NCI-H510A treated with DMSO at 0.1 percent for 48 hours (cell line): ENCODE measurements around the gene MTMR2.

Experiments used
- DNase-seq: peaks from one replicate; lab custom pipeline; 2025; lab: John Stamatoyannopoulos, UW

The MTMR2 gene

GRCh38 chr11:95923728-95924413 is at the start of gene MTMR2:
Gene MTMR2, minus strand, starts transcription at chr11:95924107. Its CDS starts 153 bp downstream, at chr11:95923954.
- peak; percentile 49 for DNase-seq

DNA sequence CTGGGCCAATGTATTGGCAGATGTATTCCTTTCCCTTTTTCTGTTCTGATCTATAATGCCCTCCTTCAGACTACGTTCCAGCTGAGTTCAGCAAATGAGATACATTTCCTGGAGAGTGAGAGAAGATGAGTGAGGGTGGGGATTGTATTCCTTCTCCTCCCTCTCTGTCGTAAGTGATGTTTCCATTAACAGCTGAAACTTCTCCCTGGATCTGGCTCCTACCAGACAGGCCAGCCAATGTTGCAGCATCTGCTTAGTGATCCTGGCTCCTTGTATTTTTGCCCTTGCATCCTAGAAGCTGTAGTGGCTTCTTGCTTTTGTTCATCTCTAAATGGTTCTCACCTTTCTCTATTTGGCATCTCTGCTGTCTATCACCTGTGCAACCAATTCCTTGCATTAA is 48.2 kb upstream of the MTMR2 start:
- no peak for DNase-seq

- DNase-seq = no peak
These were observed 44.7 kb upstream of the MTMR2 start for GRCh38 chr11:95968585-95968984.

DNA sequence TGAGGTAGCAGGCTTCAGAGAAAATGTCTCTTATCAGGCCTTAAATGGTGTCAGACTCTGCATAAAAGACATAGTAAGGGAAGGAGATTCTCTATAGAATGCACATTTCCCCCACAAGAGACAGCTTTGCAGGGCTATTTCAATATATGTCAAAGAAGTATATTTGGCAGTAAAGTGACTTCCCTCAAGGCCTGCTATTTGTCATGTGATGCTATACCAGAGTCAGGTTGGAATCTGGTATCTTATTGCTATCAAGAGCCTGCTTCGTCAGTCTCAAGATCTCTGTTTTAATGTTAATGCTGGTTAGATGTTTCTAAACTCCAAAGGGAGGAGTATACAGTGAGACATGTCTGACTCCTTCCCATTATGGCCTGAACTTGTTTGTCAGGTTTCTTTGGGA is 40.4 kb upstream of the MTMR2 start:
- DNase-seq = no peak

- no peak for DNase-seq
These were observed 37.9 kb upstream of the MTMR2 start for GRCh38 chr11:95961758-95962157.

DNA sequence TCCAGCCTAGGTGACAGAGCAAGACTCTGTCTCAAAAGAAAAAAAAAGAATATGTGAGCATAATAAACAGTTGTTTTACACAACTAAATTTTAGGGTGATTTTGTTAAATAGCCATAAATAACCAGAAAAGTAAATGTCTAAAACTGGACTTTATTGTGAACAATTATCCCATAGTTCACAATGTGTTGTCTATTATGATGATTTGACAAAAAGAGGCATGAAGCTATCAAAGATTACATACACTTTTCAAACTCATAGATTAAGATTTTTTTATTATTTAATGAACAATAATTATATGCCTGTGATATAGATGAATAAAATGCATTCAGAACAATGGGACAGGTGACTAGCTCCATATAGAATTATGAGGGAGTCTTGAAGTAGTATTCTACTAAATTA is 27.0 kb upstream of the MTMR2 start:
- DNase-seq = no peak

DNA sequence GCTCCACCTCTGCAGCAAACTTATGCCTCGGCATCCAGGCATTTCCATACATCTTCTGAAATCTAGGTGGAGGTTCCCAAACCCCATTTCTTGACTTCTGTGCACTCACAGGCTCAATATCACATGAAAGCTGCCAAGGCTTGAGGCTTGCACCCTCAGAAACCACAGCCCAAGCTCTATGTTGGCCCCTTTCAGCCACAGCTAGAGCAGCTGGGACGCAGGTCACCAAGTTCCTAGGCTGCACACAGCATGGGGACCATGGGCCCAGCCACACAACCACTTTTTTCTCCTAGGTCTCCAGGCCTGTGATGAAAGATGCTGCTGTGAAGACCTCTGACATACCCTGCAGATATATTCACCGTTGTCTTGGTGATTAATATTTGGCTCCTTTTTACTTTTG is 24.7 kb upstream of the MTMR2 start:
- no peak for DNase-seq

DNA sequence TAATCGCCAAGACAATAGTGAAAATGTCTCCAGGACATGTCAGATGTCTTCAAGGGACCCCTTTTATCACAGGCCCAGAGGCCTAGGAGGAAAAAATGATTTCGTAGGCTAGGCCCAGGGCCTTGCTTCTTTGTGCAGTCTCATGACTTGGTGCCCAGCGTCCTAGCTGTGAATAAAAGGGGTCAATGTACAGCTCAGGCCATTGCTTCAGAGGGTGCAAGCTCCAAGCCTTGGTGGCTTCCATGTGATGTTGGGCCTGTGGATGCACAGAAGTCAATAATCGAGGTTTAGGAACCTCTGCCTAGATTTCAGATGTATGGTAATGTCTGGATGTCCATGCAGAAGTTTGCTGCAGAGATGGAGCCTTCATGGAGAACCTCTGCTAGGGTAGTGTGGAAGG is 20.7 kb upstream of the MTMR2 start:
- no peak for DNase-seq

GRCh38 chr11:95943546-95943945 is 19.6 kb upstream of the MTMR2 start:
- DNase-seq = no peak

DNA sequence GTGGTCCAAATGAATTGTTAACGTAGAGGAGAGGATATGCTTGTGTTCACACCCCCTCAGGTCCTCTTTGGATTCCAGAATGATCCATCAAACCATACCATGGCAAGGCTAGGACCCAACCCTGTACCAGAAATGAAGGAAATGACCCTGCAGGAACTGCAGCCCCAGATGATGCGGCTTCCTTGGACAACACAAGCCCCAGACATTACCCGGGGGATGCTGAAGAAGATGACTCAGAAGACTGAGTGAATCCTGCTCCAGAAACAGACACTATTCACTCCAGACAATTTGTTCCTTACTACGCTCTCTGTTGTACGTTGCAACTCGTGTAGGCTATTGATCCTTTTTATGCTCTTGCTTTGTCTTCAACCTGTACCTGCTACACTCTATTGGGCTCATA is 15.2 kb upstream of the MTMR2 start:
- DNase-seq = no peak

GRCh38 chr11:95937358-95937757 is 13.5 kb upstream of the MTMR2 start:
- no peak for DNase-seq

- DNase-seq = no peak
These were observed 9.7 kb upstream of the MTMR2 start for GRCh38 chr11:95933594-95933993.

- no peak for DNase-seq
These were observed 8.0 kb upstream of the MTMR2 start for GRCh38 chr11:95931916-95932315.

- DNase-seq = no peak
These were observed 7.0 kb upstream of the MTMR2 start for GRCh38 chr11:95930948-95931347.

- DNase-seq = no peak
These were observed 2.8 kb upstream of the MTMR2 start for GRCh38 chr11:95926726-95927125.

DNA sequence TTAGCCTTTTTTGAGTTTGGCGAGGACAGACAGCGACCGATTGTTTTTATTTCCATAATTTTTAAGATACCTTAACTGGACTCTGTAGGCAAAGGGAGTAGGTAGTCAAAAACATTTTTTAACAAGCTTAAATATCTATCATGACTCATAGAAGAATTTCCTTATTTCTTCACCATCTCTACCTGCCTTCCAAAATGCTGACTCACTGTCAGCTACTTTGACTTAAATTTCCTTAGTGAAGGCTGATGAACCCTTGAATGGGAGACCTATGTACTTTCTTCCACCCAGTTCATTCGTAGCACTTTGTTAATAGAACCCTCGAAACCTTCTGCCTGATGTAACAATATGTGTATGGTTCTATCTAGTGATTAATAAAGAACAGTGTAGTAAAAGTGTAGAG is 1.1 kb upstream of the MTMR2 start:
- DNase-seq = no peak

GRCh38 chr11:95924414-95924760 is 480 bp upstream of the MTMR2 start:
- DNase-seq = peak; percentile 43

DNA sequence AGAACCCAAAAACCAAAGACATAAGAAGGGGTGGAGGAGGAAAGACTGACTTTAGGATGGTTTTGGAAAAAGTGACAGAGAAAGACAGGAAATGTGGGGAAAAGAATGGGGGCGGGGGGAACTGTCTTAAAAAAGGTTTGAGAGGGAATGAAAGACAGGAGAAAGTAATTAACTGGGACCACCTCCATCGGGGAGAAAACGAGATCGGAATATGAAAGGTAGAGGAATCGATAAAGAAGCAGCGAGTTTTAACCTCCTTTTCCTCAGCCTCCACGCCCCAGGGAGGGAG is 524 bp downstream of the MTMR2 start:
- peak; percentile 31 for DNase-seq

DNA sequence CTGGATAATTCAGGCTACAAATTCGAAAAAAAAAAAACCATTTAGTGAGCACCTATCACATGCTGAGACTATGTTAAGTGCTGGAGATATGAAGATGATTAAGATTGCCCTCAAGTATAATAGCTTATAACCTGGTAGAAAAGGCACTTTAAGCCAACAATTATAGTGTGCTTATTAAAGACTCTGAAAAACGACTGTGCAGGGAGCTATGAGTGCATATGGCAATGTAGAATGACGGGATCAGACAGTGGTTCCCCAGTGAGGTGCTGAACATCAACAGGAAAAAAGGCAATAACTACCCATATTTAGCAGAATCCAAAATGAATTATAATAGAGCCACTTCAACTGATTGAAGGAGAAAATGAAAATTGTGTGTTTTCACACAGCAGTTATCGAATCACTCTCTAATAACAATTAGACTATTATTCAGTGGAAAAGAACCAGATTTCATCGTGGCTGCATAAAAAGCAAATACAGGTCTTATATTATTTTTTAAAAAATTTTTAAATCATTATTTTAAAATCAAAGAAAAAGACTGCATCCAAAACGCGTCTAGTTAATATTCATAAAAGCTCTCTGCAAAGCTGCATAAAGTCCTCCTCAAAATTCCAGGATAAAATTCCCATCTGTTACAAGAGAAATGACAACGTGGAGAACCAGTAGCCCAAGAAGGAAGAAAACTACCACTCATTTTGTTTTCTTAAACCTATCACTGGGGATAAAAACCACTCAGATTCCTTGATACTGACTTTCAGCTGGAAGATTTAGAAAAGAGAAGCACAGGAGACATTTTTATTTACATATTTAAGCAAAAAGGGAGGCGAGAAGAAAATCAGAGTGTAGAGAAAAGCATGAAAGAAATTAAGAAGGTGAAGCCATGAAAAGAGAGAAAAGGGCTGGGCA is 1.1 kb downstream of the MTMR2 start:
- no peak for DNase-seq

DNA sequence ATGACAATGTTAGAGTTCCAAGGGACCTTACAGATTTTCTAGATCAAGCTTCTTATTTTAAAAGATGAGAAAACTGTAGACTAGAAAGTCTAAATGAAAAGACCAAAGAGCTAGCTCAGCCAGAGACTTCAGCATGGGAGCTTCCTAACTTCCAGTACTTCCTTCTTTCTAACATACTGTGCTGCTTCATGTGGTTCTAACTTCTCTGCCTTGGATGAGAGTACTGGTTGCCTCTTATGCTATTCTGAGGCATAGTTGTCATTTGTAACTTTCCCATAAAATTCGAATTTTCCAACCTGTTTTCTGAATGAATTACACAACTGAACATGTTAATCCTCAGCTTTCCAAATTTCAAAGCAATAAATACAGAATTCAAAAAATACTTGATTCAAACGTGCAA is 1.8 kb downstream of the MTMR2 start:
- DNase-seq = no peak

- DNase-seq = no peak
These were observed 3.3 kb downstream of the MTMR2 start for GRCh38 chr11:95920460-95921105.

DNA sequence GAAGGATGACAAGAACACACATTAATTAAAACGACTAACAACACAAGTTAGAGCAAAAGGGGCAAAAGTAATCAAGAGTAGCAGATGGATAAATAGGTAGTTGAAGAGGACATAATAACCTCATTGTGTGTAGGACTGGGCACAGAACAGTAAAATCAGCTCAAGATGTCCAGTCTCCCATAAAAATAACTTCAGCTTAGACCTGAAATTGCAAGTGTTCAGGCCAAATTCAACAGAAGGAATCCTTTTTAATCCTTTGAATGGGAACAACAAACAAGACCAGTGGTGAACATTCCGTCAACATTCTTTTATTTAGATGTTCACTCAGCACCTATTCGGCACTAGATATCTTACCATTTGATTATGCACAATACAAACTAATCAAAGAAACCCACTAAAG is 4.4 kb downstream of the MTMR2 start:
- no peak for DNase-seq

DNA sequence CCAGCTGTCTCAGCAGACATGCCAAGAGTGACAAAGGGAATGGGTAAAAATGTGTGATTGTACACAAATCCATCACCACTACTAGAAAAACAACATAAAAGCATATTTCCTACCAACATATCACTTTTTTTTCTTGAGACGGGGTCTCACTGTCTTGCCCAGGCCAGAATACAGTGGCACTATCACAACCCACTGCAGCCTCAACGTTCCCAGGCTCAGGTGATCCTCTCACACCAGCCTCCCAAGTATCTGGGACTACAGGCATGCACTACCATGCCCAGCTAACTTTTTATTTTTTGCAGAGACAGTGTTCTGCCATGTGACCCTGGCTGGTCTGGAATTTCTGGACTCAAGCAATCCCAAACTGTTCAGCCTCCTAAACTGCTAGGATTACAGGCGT is 5.2 kb downstream of the MTMR2 start:
- DNase-seq = no peak
